ENCODE results near the gene DGKD.

DNA sequence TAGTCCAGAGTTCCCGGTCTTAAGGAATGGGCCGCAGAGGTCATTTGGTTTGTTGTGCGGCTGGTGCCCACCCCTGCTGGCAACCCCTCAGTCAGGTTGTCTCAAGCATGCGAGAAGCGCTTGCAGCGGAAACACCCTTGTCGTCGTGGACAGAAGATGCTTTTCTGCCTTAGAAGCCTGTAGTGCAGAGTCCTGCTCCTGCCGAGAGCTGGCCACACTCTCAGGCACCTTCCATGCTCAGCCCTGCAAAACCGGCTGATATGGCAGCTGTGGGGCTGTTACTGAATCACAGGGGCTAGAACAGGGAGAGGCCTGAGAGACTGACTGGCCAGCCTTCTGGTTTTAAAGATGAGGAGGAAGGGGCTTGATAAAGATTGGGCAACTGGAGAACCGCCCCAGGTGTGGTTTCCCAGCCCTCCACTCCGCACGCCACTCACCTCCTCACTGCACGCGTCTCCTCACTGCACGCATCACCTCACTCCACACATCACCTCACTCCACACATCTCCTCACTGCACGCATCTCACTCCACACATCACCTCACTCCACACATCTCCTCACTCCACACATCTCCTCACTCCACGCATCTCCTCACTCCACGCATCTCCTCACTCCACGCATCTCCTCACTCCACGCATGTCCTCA lies 108.7 kb downstream of the DGKD start:
- TF ChIP-seq POLR2A (IDR thresholded peaks at IDR 0.05): no peak
- TF ChIP-seq, protein P1, sequence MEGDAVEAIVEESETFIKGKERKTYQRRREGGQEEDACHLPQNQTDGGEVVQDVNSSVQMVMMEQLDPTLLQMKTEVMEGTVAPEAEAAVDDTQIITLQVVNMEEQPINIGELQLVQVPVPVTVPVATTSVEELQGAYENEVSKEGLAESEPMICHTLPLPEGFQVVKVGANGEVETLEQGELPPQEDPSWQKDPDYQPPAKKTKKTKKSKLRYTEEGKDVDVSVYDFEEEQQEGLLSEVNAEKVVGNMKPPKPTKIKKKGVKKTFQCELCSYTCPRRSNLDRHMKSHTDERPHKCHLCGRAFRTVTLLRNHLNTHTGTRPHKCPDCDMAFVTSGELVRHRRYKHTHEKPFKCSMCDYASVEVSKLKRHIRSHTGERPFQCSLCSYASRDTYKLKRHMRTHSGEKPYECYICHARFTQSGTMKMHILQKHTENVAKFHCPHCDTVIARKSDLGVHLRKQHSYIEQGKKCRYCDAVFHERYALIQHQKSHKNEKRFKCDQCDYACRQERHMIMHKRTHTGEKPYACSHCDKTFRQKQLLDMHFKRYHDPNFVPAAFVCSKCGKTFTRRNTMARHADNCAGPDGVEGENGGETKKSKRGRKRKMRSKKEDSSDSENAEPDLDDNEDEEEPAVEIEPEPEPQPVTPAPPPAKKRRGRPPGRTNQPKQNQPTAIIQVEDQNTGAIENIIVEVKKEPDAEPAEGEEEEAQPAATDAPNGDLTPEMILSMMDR (IDR thresholded peaks at IDR 0.05): no peak

Measured in Peyer's patch (tissue), 4 donors.